Activated B cell treated with CpG ODN at 0.5 μM for 24 hours (primary cell): ENCODE data around the gene PROCA1. TPM values are rescaled to one million over a fixed set of nuclear protein-coding genes. Genes with fewer than 3 reads are reported as not detected.

Experiments used
- ATAC-seq: fragments of 200-7000 bp; cut with Tn5 transposase; one replicate; pipeline ENCODE4 v1.10.0; 2021; ENCODE audit warnings: low read depth, mild to moderate bottlenecking, moderate library complexity
- CTCF ChIA-PET: fragments of 350-600 bp; sonication (Branson Sonifier 250); formaldehyde crosslinking; loops from one replicate; lab custom pipeline; 2021; ENCODE audit warnings: antibody characterized with exemption; lab: Charles Lee
- POLR2A ChIA-PET: fragments of 350-600 bp; sonication (Branson Sonifier 250); formaldehyde crosslinking; loops from one replicate; lab custom pipeline; 2021; ENCODE audit warnings: antibody characterized with exemption; lab: Charles Lee
- DNase-seq: peaks from one replicate; pipeline ENCODE4 v3.0.0; 2022
- H3K27ac Mint-ChIP-seq: one replicate; pipeline ENCODE4 v1.8.0; 2020; ENCODE audit warnings: mixed read lengths
- H3K27me3 Mint-ChIP-seq: one replicate; pipeline ENCODE4 v1.8.0; 2021; ENCODE audit warnings: mixed read lengths
- H3K36me3 Mint-ChIP-seq: one replicate; pipeline ENCODE4 v1.8.0; 2021; ENCODE audit warnings: low read depth, mixed read lengths
- H3K4me1 Mint-ChIP-seq: one replicate; pipeline ENCODE4 v1.8.0; 2021; ENCODE audit warnings: mixed read lengths
- H3K4me3 Mint-ChIP-seq: one replicate; pipeline ENCODE4 v1.8.0; 2020; ENCODE audit warnings: mild to moderate bottlenecking, mixed read lengths
- H3K9me3 Mint-ChIP-seq: one replicate; pipeline ENCODE4 v1.8.0; 2020; ENCODE audit warnings: mixed read lengths
- intact Hi-C: fragments of 100-400 bp; cut with micrococcal nuclease; formaldehyde crosslinking; loops from one replicate; pipeline ENCODE4 v1.15.1; 2024
- total RNA-seq: library from RNA; stranded (reverse); gene quantifications from 2 replicates; pipeline ENCODE4 v1.2.3, GENCODE V29; 2022
- TF ChIP-seq, protein P1 (sequence below): fragments of 200-600 bp; IDR thresholded peaks from one replicate; pipeline ENCODE4 v1.8.0; 2022; ENCODE audit warnings: antibody characterized with exemption, mild to moderate bottlenecking

PROCA1 gene
- total RNA-seq, 1 donor from 2014 or later: 11.0 TPM

DNA sequence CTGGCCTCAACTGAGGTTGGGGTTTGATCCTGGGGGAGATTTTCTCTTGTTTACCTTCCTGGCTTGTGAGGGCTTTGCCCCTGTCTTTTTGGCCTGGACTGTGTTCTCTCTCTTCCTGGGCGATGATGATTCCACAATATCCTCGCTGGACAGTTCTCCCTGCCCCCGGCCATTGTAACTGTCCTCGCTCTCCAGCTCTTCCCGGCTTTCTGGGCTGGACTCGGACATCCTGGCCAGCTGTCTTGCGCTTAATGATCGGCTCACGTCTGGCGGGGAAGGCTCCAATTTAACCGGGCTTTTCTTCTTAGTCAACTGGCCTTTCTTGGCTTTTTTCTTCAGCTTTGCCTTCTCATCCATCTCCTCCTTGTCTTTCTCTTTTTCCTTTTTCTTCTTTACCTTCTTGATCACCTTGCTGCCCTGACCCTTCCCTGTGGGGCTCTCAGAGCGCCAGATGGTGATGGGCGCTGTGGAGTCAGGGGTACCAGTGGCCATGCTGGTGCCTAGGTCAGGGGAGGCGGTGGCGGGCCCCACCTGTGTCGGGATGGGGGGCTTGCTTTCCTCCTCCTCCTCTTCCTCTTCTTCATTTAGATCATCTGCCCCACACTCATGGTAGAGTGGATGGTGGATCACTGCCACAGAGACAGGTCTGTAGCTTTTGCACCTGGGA, 8.0 kb downstream of the PROCA1 start:
- Mint-ChIP-seq H3K36me3 (peaks cover 66% of the 10 kb centered on the region), H3K9me3 (no peaks in the 10 kb centered on the region), H3K27me3 (no peaks in the 10 kb centered on the region), H3K4me1 (no peaks in the 10 kb centered on the region), H3K27ac (no peak overlapping the region), H3K4me3 (no peak overlapping the region)
- TF ChIP-seq, protein P1, sequence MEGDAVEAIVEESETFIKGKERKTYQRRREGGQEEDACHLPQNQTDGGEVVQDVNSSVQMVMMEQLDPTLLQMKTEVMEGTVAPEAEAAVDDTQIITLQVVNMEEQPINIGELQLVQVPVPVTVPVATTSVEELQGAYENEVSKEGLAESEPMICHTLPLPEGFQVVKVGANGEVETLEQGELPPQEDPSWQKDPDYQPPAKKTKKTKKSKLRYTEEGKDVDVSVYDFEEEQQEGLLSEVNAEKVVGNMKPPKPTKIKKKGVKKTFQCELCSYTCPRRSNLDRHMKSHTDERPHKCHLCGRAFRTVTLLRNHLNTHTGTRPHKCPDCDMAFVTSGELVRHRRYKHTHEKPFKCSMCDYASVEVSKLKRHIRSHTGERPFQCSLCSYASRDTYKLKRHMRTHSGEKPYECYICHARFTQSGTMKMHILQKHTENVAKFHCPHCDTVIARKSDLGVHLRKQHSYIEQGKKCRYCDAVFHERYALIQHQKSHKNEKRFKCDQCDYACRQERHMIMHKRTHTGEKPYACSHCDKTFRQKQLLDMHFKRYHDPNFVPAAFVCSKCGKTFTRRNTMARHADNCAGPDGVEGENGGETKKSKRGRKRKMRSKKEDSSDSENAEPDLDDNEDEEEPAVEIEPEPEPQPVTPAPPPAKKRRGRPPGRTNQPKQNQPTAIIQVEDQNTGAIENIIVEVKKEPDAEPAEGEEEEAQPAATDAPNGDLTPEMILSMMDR: no peak
- intact Hi-C loops: no loop called here
- ChIA-PET POLR2A (interaction anchor here (0.7 kb wide), 1 partner anchor 203 kb away, joined by 3 read pairs; no protein-coding TSS in a partner anchor), CTCF (interaction anchor here (1.1 kb wide), 1 partner anchor 60 kb away, joined by 4 read pairs; no protein-coding TSS in a partner anchor)
- DNase-seq: no peak
- ATAC-seq: no peak

GRCh38 chr17:28702752-28703150, 8.9 kb downstream of the PROCA1 start:
- intact Hi-C loops: no loop called here
- POLR2A ChIA-PET: interaction anchor here (1.4 kb wide), 1 partner anchor 8 kb away, joined by 5 read pairs; the partner anchor contains the start of gene PROCA1
- TF ChIP-seq, protein P1: no peak
- no peaks in the 10 kb centered on the region for H3K9me3 Mint-ChIP-seq
- H3K36me3 Mint-ChIP-seq: peaks cover 75% of the 10 kb centered on the region
- no peaks in the 10 kb centered on the region for H3K4me1 Mint-ChIP-seq
- no peak for ATAC-seq
- no peaks in the 10 kb centered on the region for H3K27me3 Mint-ChIP-seq
- no peak for DNase-seq
- no peak overlapping the region for H3K4me3 Mint-ChIP-seq
- H3K27ac Mint-ChIP-seq: no peak overlapping the region
- CTCF ChIA-PET: no interaction called here

GRCh38 chr17:28702026-28702751, 9.5 kb downstream of the PROCA1 start:
- H3K4me1 Mint-ChIP-seq: no peaks in the 10 kb centered on the region
- H3K27ac Mint-ChIP-seq: no peak overlapping the region

GRCh38 chr17:28700830-28701492, 10.7 kb downstream of the PROCA1 start:
- intact Hi-C loops: no loop called here
- ATAC-seq: no peak
- H3K27ac Mint-ChIP-seq: no peak overlapping the region
- H3K9me3 Mint-ChIP-seq: no peaks in the 10 kb centered on the region
- ChIA-PET CTCF (no interaction called here), POLR2A (no interaction called here)
- no peak for DNase-seq
- peaks cover 91% of the 10 kb centered on the region for H3K36me3 Mint-ChIP-seq
- H3K27me3 Mint-ChIP-seq: no peaks in the 10 kb centered on the region
- no peak overlapping the region for H3K4me3 Mint-ChIP-seq
- TF ChIP-seq, protein P1: no peak
- no peaks in the 10 kb centered on the region for H3K4me1 Mint-ChIP-seq

More at GRCh38 chr17:28702026-28702751, 9.5 kb downstream of the PROCA1 start:
- POLR2A ChIA-PET: interaction anchor here (1.4 kb wide), 1 partner anchor 9 kb away, joined by 5 read pairs; the partner anchor contains the start of gene PROCA1
- ATAC-seq (no peak), DNase-seq (no peak)
- Mint-ChIP-seq H3K27me3 (no peaks in the 10 kb centered on the region), H3K36me3 (peaks cover 81% of the 10 kb centered on the region), H3K4me3 (no peak overlapping the region), H3K9me3 (no peaks in the 10 kb centered on the region)
- TF ChIP-seq, protein P1: no peak
- CTCF ChIA-PET: no interaction called here
- intact Hi-C loops: no loop called here
